Body of pancreas (tissue), 4 donors: ENCODE data around the gene JSRP1. TPM values are rescaled to one million over a fixed set of nuclear protein-coding genes. Genes with fewer than 3 reads are reported as not detected.
A peak's percentile ranks its signal among the peaks of the same experiment; 100 is the strongest.

Experiments
- ATAC-seq: fragments of 150-250 bp; one replicate; pipeline ENCODE4 v1.9.1; 2016
- DNase-seq, 4 donors: peaks; one replicate each; pipeline ENCODE4 v3.0.0-alpha.2; 2019
- H3K27ac ChIP-seq, 4 donors: fragments of 200-600 bp; sonication (generic); 1 replicate in 3 of 4; 2 replicates in 1 of 4; pipeline versions ENCODE4 v1.5.1 to v1.6.1; 2016 to 2019; ENCODE audit warnings: mild to moderate bottlenecking in 1 of 4, mixed read lengths in 1 of 4, moderate library complexity in 1 of 4
- H3K27me3 ChIP-seq, 2 donors: fragments of 200-600 bp; sonication (generic); one replicate each; pipeline ENCODE4 v1.6.0; 2016; ENCODE audit warnings: mild to moderate bottlenecking in 1 of 2
- H3K36me3 ChIP-seq, 2 donors: fragments of 200-600 bp; sonication (generic); replicated peaks in 1 of 2; 2 replicates each; pipeline ENCODE4 v1.5.1; 2016; ENCODE audit warnings: low read depth in 2 of 2; ENCODE audit not compliant: insufficient read depth in 1 of 2
- H3K4me1 ChIP-seq: fragments of 200-600 bp; sonication (generic); one replicate; pipeline ENCODE4 v1.6.0; 2016
- H3K4me3 ChIP-seq, 2 donors: fragments of 200-600 bp; sonication (generic); 1 replicate in 1 of 2; 2 replicates in 1 of 2; pipeline ENCODE4 v1.5.1; 2016 to 2019
- H3K9me3 ChIP-seq, 3 donors: fragments of 200-600 bp; sonication (generic); 1 replicate in 2 of 3; 2 replicates in 1 of 3; pipeline ENCODE4 v1.5.1; 2016
- POLR2A ChIP-seq, 3 donors: fragments of 450-650 bp; IDR thresholded peaks; one replicate each; pipeline ENCODE4 v1.6.1; 2016; ENCODE audit warnings: antibody characterized with exemption in 3 of 3, mild to moderate bottlenecking in 2 of 3
- WGBS, 2 donors: methylation state at CpG; one replicate each; pipeline ENCODE4 v1.1.5; 2017; 5-methylcytosine and 5-hydroxymethylcytosine counted together
- intact Hi-C: fragments of 100-400 bp; cut with DNase I; formaldehyde crosslinking; loops from one replicate; pipeline ENCODE4 v1.15.1; 2023
- total RNA-seq, 2 donors: library from RNA; depleted of rRNA; stranded (reverse); fragments of >200 nt; gene quantifications; one replicate each; pipeline ENCODE4 v1.1.0, GENCODE V29; 2016
- TF ChIP-seq, protein P1 (sequence below), 7 experiments: fragments of 450-650 bp in 4 of 7; fragments of 200-600 bp in 3 of 7; sonication (generic) in 3 of 7; IDR thresholded peaks; one replicate each; pipeline ENCODE4 v1.5.1; 2016 to 2019; ENCODE audit warnings: antibody characterized with exemption in 7 of 7

The JSRP1 gene
- total RNA-seq, 2 donors from 2014 or later, result not detected

- ATAC-seq (no peak), DNase-seq (peak; percentile 70 to 85 (median 80))
- intact Hi-C loops, result no loop called here
- Histone ChIP-seq H3K9me3 (no peaks in the 10 kb centered on the region), H3K4me3 (no peak overlapping the region), H3K27ac (peak overlapping the region in 1 of 4 donors; percentile 36), H3K27me3 (no peaks in the 10 kb centered on the region), H3K36me3 (no peaks in the 10 kb centered on the region), H3K4me1 (peaks cover 15% of the 10 kb centered on the region)
- 45 to 54% methylated on average over 16 to 18 of the region's 18 CpGs for WGBS, 2 donors
- TF ChIP-seq, protein P1, sequence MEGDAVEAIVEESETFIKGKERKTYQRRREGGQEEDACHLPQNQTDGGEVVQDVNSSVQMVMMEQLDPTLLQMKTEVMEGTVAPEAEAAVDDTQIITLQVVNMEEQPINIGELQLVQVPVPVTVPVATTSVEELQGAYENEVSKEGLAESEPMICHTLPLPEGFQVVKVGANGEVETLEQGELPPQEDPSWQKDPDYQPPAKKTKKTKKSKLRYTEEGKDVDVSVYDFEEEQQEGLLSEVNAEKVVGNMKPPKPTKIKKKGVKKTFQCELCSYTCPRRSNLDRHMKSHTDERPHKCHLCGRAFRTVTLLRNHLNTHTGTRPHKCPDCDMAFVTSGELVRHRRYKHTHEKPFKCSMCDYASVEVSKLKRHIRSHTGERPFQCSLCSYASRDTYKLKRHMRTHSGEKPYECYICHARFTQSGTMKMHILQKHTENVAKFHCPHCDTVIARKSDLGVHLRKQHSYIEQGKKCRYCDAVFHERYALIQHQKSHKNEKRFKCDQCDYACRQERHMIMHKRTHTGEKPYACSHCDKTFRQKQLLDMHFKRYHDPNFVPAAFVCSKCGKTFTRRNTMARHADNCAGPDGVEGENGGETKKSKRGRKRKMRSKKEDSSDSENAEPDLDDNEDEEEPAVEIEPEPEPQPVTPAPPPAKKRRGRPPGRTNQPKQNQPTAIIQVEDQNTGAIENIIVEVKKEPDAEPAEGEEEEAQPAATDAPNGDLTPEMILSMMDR (IDR thresholded peaks at IDR 0.05), result no peak
- TF ChIP-seq POLR2A (IDR thresholded peaks at IDR 0.05), result no peak
Observed at GRCh38 chr19:2266183-2266993, 10.2 kb upstream of the JSRP1 start.

- TF ChIP-seq, protein P1 (IDR thresholded peaks at IDR 0.05), result peak in 6 of 7 experiments; percentile 30 to 53 (median 42)
- TF ChIP-seq POLR2A (IDR thresholded peaks at IDR 0.05), result no peak
- peak in 3 of 4 donors; percentile 51 to 68 (median 53) for DNase-seq
- intact Hi-C loops, result no loop called here
- no peaks in the 10 kb centered on the region for H3K36me3 ChIP-seq
- H3K27me3 ChIP-seq, result no peaks in the 10 kb centered on the region
- WGBS, 2 donors, result 44 to 62% methylated on average over 5 to 7 of the region's 7 CpGs
- H3K27ac ChIP-seq, result no peak overlapping the region
- ATAC-seq, result no peak
- H3K4me1 ChIP-seq, result peaks cover 3% of the 10 kb centered on the region
- H3K9me3 ChIP-seq, result no peaks in the 10 kb centered on the region
- H3K4me3 ChIP-seq, result no peak overlapping the region
Observed at GRCh38 chr19:2261438-2262172, 5.4 kb upstream of the JSRP1 start.

DNA sequence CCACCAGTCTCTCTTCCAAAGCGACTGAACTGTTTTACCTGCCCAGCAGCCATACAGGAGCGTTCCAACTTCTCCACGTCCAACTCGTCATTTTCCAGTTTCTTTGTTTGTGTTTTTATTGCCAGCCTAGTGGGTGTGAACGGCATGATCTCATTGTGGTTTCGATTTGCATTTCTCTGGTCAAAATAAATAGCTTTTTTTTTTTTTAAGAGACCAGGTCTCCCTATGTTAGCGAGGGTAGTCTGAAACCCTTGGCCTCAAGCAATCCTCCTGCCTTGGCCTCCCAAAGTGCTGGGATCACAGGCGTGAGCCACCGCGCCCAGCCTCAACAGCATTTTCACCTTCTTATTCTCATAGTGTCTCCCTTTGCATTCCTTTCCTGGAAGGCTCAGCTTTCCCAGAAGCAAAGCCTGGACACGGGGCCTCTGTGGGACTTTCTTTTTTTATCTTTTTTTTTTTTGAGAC is 4.2 kb upstream of the JSRP1 start:
- Histone ChIP-seq H3K27ac (no peak overlapping the region), H3K4me3 (no peak overlapping the region), H3K27me3 (no peaks in the 10 kb centered on the region), H3K9me3 (no peaks in the 10 kb centered on the region), H3K36me3 (no peaks in the 10 kb centered on the region), H3K4me1 (no peaks in the 10 kb centered on the region)
- no peak for TF ChIP-seq POLR2A (IDR thresholded peaks at IDR 0.05)
- TF ChIP-seq, protein P1 (IDR thresholded peaks at IDR 0.05), result no peak
- WGBS, 2 donors, result 82 to 83% methylated on average over 11 of the region's 11 CpGs
- DNase-seq, result no peak
- ATAC-seq, result no peak
- intact Hi-C loops, result no loop called here

DNA sequence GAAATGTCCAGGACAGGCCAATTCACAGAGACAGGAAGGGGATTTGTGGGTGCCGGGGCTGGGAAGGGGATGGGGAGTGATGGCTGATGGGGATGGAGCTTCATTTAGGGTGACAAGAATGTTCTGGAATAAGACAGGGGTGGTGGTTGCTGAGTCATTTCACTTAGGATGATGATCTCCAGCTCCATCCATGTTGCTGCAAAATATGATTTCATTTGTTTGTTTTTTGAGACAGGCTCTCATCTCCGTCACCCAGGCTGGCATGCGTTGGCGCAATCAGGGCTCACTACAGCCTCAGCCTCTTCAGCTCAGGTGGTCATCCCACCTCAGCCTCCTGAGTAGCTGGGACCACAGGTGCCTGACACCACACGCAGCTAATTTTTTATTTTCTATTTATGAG is 3.1 kb upstream of the JSRP1 start:
- ATAC-seq, result no peak
- Histone ChIP-seq H3K27me3 (no peaks in the 10 kb centered on the region), H3K4me1 (no peaks in the 10 kb centered on the region), H3K27ac (no peak overlapping the region), H3K9me3 (no peaks in the 10 kb centered on the region), H3K4me3 (no peak overlapping the region), H3K36me3 (no peaks in the 10 kb centered on the region)
- intact Hi-C loops, result no loop called here
- WGBS, 2 donors, result 82 to 86% methylated on average over 5 of the region's 5 CpGs
- no peak for DNase-seq
- TF ChIP-seq, protein P1 (IDR thresholded peaks at IDR 0.05), result no peak
- no peak for TF ChIP-seq POLR2A (IDR thresholded peaks at IDR 0.05)
